Astrocyte (in vitro differentiated cells and primary cell): ENCODE results near the gene CAPZB.

Experiments used
- CTCF ChIP-seq: IDR thresholded peaks from 2 replicates; pipeline ENCODE4 v1.5.1; 2011; ENCODE audit warnings: low read depth, mild to moderate bottlenecking, inconsistent platforms, low read length, moderate library complexity; ENCODE audit not compliant: insufficient read depth
- EZH2 ChIP-seq: IDR thresholded peaks from 2 replicates; pipeline ENCODE4 v1.6.1; 2012; ENCODE audit warnings: mild to moderate bottlenecking, low read length, inconsistent platforms; ENCODE audit not compliant: insufficient read depth

GRCh38 chr1:19369396-19370090 lies 115.8 kb downstream of the CAPZB start:
- no peak for TF ChIP-seq EZH2
- TF ChIP-seq CTCF = no peak
